HepG2 (cell line): ENCODE measurements around the gene POLG2. TPM values are rescaled to one million over a fixed set of nuclear protein-coding genes. Genes with fewer than 3 reads are reported as not detected.

Source experiments
- ATAC-seq: fragments of 200-7000 bp; cut with Tn5 transposase; 3 replicates; pipeline ENCODE4 v1.9.1; 2020; ENCODE audit warnings: mild to moderate bottlenecking, moderate library complexity
- BruUV-seq: library from RNA; stranded (reverse); fragments of 400-500 nt; replicated peaks from 2 replicates; lab custom pipeline; 2021; lab: Mats Ljungman, UMichigan
- CTCF ChIA-PET: fragments of 300-600 bp; formaldehyde crosslinking; extraction: SDS; loops from one replicate; lab custom pipeline; 2021; ENCODE audit warnings: low total read pairs, inconsistent platforms, low intra/inter-chr PET ratio; lab: Yijun Ruan, JAX
- POLR2A ChIA-PET: fragments of 350-600 bp; sonication (Branson Sonifier 250); formaldehyde crosslinking; loops from one replicate; lab custom pipeline; 2020; ENCODE audit warnings: antibody characterized with exemption, inconsistent platforms; lab: Yijun Ruan, JAX
- DNase-seq: peaks from one replicate; pipeline ENCODE4 v3.0.0-alpha.2; 2015; ENCODE audit warnings: low spot score
- FAIRE-seq: peaks from 3 replicates; lab custom pipeline; 2011; peaks lifted over from hg19 to GRCh38; lab: Jason Lieb, UNC
- H2AFZ ChIP-seq: one replicate; pipeline ENCODE4 v1.6.1; 2011; ENCODE audit warnings: low read length, inconsistent platforms
- H3K27ac ChIP-seq: fragments of 300-600 bp; 3 replicates; pipeline ENCODE4 v1.8.0; 2011; ENCODE audit warnings: mixed run types, mild to moderate bottlenecking, mixed read lengths, low read length, inconsistent platforms; ENCODE audit not compliant: insufficient read depth; ENCODE audit errors: extremely low read length
- H3K27me3 ChIP-seq, 2 experiments: fragments of 200-600 bp in 1 of 2; 2 replicates in 1 of 2; 3 replicates in 1 of 2; pipeline versions ENCODE4 v1.6.0 to v1.8.0; 2011; ENCODE audit warnings: low read length in 2 of 2, mild to moderate bottlenecking in 2 of 2, moderate library complexity in 2 of 2, inconsistent platforms in 1 of 2; ENCODE audit not compliant: insufficient read depth in 2 of 2, control insufficient read depth in 1 of 2
- H3K36me3 ChIP-seq, 2 experiments: fragments of 200-600 bp in 1 of 2; replicated peaks in 1 of 2; 2 replicates in 1 of 2; 3 replicates in 1 of 2; pipeline versions ENCODE4 v1.5.1 to v1.8.0; 2011; ENCODE audit warnings: low read length in 2 of 2, inconsistent platforms in 1 of 2; ENCODE audit not compliant: insufficient read depth in 2 of 2, control insufficient read depth in 1 of 2
- H3K4me1 ChIP-seq: 2 replicates; pipeline ENCODE4 v1.5.1; 2012; ENCODE audit warnings: low read length, inconsistent platforms; ENCODE audit not compliant: insufficient read depth
- H3K4me2 ChIP-seq: 2 replicates; pipeline ENCODE4 v1.6.0; 2011; ENCODE audit warnings: low read depth, low read length, inconsistent platforms
- H3K4me3 ChIP-seq, 3 experiments: fragments of 200-600 bp in 1 of 3; sonication (generic), shearing (Covaris generic) in 1 of 3; replicated peaks in 1 of 3; 2 replicates each; pipeline ENCODE4 v1.5.1; 2011 to 2016; ENCODE audit warnings: low read length in 3 of 3, inconsistent platforms in 2 of 3, low read depth in 2 of 3, mild to moderate bottlenecking in 2 of 3, control low read depth in 1 of 3, mixed read lengths in 1 of 3; ENCODE audit not compliant: insufficient read depth in 1 of 3
- H3K79me2 ChIP-seq: one replicate; pipeline ENCODE4 v1.6.1; 2011; ENCODE audit warnings: low read length, inconsistent platforms; ENCODE audit not compliant: insufficient read depth
- H3K9ac ChIP-seq: 2 replicates; pipeline ENCODE4 v1.6.0; 2011; ENCODE audit warnings: mild to moderate bottlenecking, low read depth, low read length, inconsistent platforms; ENCODE audit not compliant: insufficient read depth
- H3K9me3 ChIP-seq: 2 replicates; pipeline ENCODE4 v1.5.1; 2012; ENCODE audit warnings: mild to moderate bottlenecking, low read length
- H4K20me1 ChIP-seq: 2 replicates; pipeline ENCODE4 v1.6.0; 2011; ENCODE audit warnings: inconsistent platforms, mild to moderate bottlenecking, low read length, moderate library complexity; ENCODE audit not compliant: insufficient read depth
- GLI4 ChIP-seq: sonication (generic); formaldehyde crosslinking; IDR thresholded peaks from 2 replicates; pipeline ENCODE4 v1.5.1; 2020; ENCODE audit warnings: missing genetic modification reagents, mild to moderate bottlenecking, moderate library complexity, borderline replicate concordance
- MAFK ChIP-seq, 2 experiments: IDR thresholded peaks in 1 of 2; conservative IDR thresholded peaks in 1 of 2; 2 replicates each; pipeline ENCODE4 v1.6.1; 2011; ENCODE audit warnings: improper control_type of control experiment in 2 of 2, low read length in 2 of 2
- MEF2D ChIP-seq: sonication (generic); formaldehyde crosslinking; IDR thresholded peaks from 2 replicates; pipeline ENCODE4 v1.5.1; 2020; ENCODE audit warnings: mild to moderate bottlenecking, missing genetic modification reagents
- MIXL1 ChIP-seq: IDR thresholded peaks from 2 replicates; pipeline ENCODE4 v1.6.1; 2016
- NFATC3 ChIP-seq: sonication (generic); formaldehyde crosslinking; IDR thresholded peaks from 2 replicates; pipeline ENCODE4 v1.5.1; 2020; ENCODE audit warnings: mild to moderate bottlenecking, missing genetic modification reagents
- NFIC ChIP-seq: IDR thresholded peaks from 2 replicates; pipeline ENCODE4 v1.6.1; 2012; ENCODE audit warnings: mild to moderate bottlenecking, low read length, inconsistent platforms
- NFKBIZ ChIP-seq: IDR thresholded peaks from 2 replicates; pipeline ENCODE4 v1.6.1; 2018; ENCODE audit warnings: missing genetic modification reagents, missing compliant biosample characterization
- NFYC ChIP-seq: IDR thresholded peaks from 2 replicates; pipeline ENCODE4 v1.6.1; 2016; ENCODE audit warnings: missing genetic modification reagents, missing compliant biosample characterization
- NPAS2 ChIP-seq: sonication (generic); formaldehyde crosslinking; IDR thresholded peaks from 2 replicates; pipeline ENCODE4 v1.8.0; 2022; ENCODE audit warnings: mild to moderate bottlenecking, missing genetic modification reagents, borderline replicate concordance
- PCBP1 ChIP-seq: fragments of 200-400 bp; formaldehyde crosslinking; IDR thresholded peaks from 2 replicates; pipeline ENCODE4 v1.6.1; 2017; ENCODE audit warnings: mild to moderate bottlenecking, low read depth, low read length, borderline replicate concordance
- PHF20 ChIP-seq: sonication (generic); formaldehyde crosslinking; IDR thresholded peaks from 2 replicates; pipeline ENCODE4 v1.5.0; 2020; ENCODE audit warnings: mild to moderate bottlenecking, missing genetic modification reagents
- PPARG ChIP-seq: conservative IDR thresholded peaks from 2 replicates; pipeline ENCODE4 v1.6.1; 2016; ENCODE audit warnings: missing biosample characterization, missing genetic modification reagents
- PRDM10 ChIP-seq: sonication (generic); formaldehyde crosslinking; IDR thresholded peaks from 2 replicates; pipeline ENCODE4 v1.4.0; 2020; ENCODE audit warnings: low read depth, missing genetic modification reagents
- RORA ChIP-seq: sonication (generic); formaldehyde crosslinking; IDR thresholded peaks from 2 replicates; pipeline ENCODE4 v1.5.0; 2020; ENCODE audit warnings: mild to moderate bottlenecking, missing genetic modification reagents, moderate library complexity
- ZFAT ChIP-seq: sonication (generic); formaldehyde crosslinking; conservative IDR thresholded peaks from 2 replicates; pipeline ENCODE4 v1.8.1; 2023; ENCODE audit warnings: missing genetic modification reagents, inconsistent platforms
- ZFP36L2 ChIP-seq: sonication (generic); formaldehyde crosslinking; IDR thresholded peaks from 2 replicates; pipeline ENCODE4 v1.4.0; 2020; ENCODE audit warnings: missing genetic modification reagents
- ZIK1 ChIP-seq: sonication (generic); formaldehyde crosslinking; IDR thresholded peaks from 2 replicates; pipeline ENCODE4 v1.5.0; 2020; ENCODE audit warnings: mild to moderate bottlenecking, low read depth, missing genetic modification reagents, borderline replicate concordance
- ZNF253 ChIP-seq: sonication (generic); formaldehyde crosslinking; IDR thresholded peaks from 2 replicates; pipeline ENCODE4 v1.8.0; 2022; ENCODE audit warnings: mild to moderate bottlenecking, missing genetic modification reagents, borderline replicate concordance
- ZNF713 ChIP-seq: sonication (generic); formaldehyde crosslinking; IDR thresholded peaks from 2 replicates; pipeline ENCODE4 v1.4.0; 2020; ENCODE audit warnings: mild to moderate bottlenecking, missing genetic modification reagents
- ZNF850 ChIP-seq: sonication (generic); formaldehyde crosslinking; conservative IDR thresholded peaks from 2 replicates; pipeline ENCODE4 v1.9.0; 2021; ENCODE audit warnings: mild to moderate bottlenecking, missing genetic modification reagents
- WGBS: methylation state at CpG from one replicate; pipeline ENCODE4 v1.1.6; 2017; ENCODE audit warnings: low lambda C conversion rate; 5-methylcytosine and 5-hydroxymethylcytosine counted together
- in situ Hi-C: cut with HindIII; loops from 2 replicates; pipeline ENCODE4 v1.10.0; 2017; ENCODE audit warnings: low pct_unique_long_range_greater_than_20kb; ENCODE audit not compliant: extremely low pct_ligation_motif_present
- intact Hi-C: fragments of 100-400 bp; cut with micrococcal nuclease; formaldehyde crosslinking; loops from one replicate; pipeline ENCODE4 v1.10.0; 2022; ENCODE audit not compliant: unreplicated experiment
- polyA plus RNA-seq, 8 experiments: library from polyadenylated mRNA; depleted of rRNA in 3 of 8; stranded (reverse) in 7 of 8; unstranded in 1 of 8; fragments of >200 nt; fragmentation: Illumina TruSeq in 4 of 8; extraction: Trizol in 4 of 8; gene quantifications; 2 replicates each; pipeline versions ENCODE4 v1.2.1 to v1.2.3, GENCODE V29; 2011 to 2016; ENCODE audit warnings: low read depth in 4 of 8, missing spikeins in 1 of 8, mixed read lengths in 1 of 8; ENCODE audit not compliant: insufficient read depth in 1 of 8
- total RNA-seq, 5 experiments: library from RNA; depleted of rRNA; stranded (reverse); fragments of >200 nt; fragmentation: Illumina TruSeq; extraction: Trizol; gene quantifications; 2 replicates each; pipeline ENCODE4 v1.2.3, GENCODE V29; 2016; ENCODE audit warnings: low read depth in 1 of 5
- TF ChIP-seq, protein P1 (sequence below), 2 experiments: fragments of 450-650 bp in 1 of 2; sonication (generic) in 1 of 2; formaldehyde crosslinking; IDR thresholded peaks; 2 replicates each; pipeline versions ENCODE4 v1.5.0 to v1.8.0; 2020 to 2022; ENCODE audit warnings: mild to moderate bottlenecking in 1 of 2, missing genetic modification reagents in 1 of 2

POLG2 gene
- total and polyA plus RNA-seq, 2 of the 13 experiments (the other 11 are each of a cell fraction or from before 2014, with no cell fraction given), result 21.1 to 25.5 TPM

GRCh38 chr17:64509179-64509578, 12.3 kb upstream of the POLG2 start (continued):
- TF ChIP-seq PHF20 (no peak), ZNF713 (CRISPR knock-in tag) (no peak), NFATC3 (CRISPR knock-in tag) (no peak)

DNA sequence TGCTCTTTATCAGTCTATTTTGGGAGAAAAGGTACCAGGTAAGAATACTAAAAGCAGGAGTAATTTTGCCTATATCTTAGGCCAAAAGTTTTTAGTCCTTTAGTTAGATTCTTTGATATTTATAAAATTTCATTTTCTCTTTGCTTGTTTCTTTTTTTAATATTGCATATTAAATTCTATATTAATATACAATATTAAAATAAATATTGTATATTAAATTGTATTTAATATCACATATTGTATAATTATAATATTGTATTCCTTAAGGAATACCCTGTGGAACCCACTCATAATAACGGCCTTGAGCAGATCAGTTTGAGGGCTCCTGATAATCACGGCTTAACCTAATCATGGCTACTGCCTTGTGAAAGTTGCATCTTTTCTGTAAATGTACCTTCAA, 11.8 kb upstream of the POLG2 start:
- ChIA-PET CTCF (no interaction called here), POLR2A (no interaction called here)
- no peak overlapping the region for H2AFZ ChIP-seq
- FAIRE-seq, result no peak
- whole genome bisulfite sequencing, result 96% methylated on average over 2 of the region's 2 CpGs
- peaks cover 0 to 3% of the 10 kb centered on the region in 2 experiments; a peak in 1 of 5 replicates for H3K27me3 ChIP-seq
- no peaks in the 10 kb centered on the region for H3K9me3 ChIP-seq
- H3K4me2 ChIP-seq, result peak overlapping the region; percentile 81
- peak overlapping the region; percentile 100; the same call in 1 of the 2 replicates for H3K9ac ChIP-seq
- H3K27ac ChIP-seq, result no peak overlapping the region
- H3K4me1 ChIP-seq, result peaks cover 24% of the 10 kb centered on the region
- no TSS peak for BruUV-seq
- peaks cover 35% of the 10 kb centered on the region for H4K20me1 ChIP-seq
- H3K4me3 ChIP-seq, result peak overlapping the region; percentile 94 to 100 (median 99); a peak in 5 of 6 replicates
- ATAC-seq, result no peak
- in situ Hi-C loops (loop anchor here (10.0 kb wide), 1 partner anchor 664 kb away; the partner anchor contains the start of gene SMARCD2), intact Hi-C loops (loop anchor here (2.0 to 5.0 kb wide), 2 partner anchors 140 to 154 kb away; partner anchors contain the start of gene SMURF2)
- DNase-seq, result no peak
- peaks cover 65% of the 10 kb centered on the region for H3K79me2 ChIP-seq
- peaks cover 5 to 52% of the 10 kb centered on the region in 2 experiments for H3K36me3 ChIP-seq
- TF ChIP-seq NFYC (no peak), ZIK1 (no peak), NPAS2 (no peak), MIXL1 (CRISPR knock-in tag) (no peak), NFKBIZ (CRISPR knock-in tag) (no peak), PCBP1 (no peak), ZNF850 (CRISPR knock-in tag) (no peak), ZFP36L2 (CRISPR knock-in tag) (no peak), ZNF253 (CRISPR knock-in tag) (no peak), NFIC (no peak), MEF2D (no peak), PPARG (no peak), PRDM10 (CRISPR knock-in tag) (no peak), GLI4 (CRISPR knock-in tag) (no peak), RORA (no peak), MAFK (conservative IDR thresholded peaks at IDR 0.05 in 1 of 2, IDR thresholded peaks at IDR 0.05 in 1 of 2; ENCODE audit: low read length in 2 of 2) (no peak), ZFAT (no peak)
- TF ChIP-seq, protein P1, sequence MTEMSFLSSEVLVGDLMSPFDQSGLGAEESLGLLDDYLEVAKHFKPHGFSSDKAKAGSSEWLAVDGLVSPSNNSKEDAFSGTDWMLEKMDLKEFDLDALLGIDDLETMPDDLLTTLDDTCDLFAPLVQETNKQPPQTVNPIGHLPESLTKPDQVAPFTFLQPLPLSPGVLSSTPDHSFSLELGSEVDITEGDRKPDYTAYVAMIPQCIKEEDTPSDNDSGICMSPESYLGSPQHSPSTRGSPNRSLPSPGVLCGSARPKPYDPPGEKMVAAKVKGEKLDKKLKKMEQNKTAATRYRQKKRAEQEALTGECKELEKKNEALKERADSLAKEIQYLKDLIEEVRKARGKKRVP (CRISPR knock-in tag; IDR thresholded peaks at IDR 0.05), result no peak
